ENCODE measurements around the gene KRTAP10-7. TPM values are rescaled to one million over a fixed set of nuclear protein-coding genes. Genes with fewer than 3 reads are reported as not detected.

The KRTAP10-7 gene
- total RNA-seq, 2 donors from 2014 or later = not detected

- no peaks in the 10 kb centered on the region for H3K4me1 ChIP-seq
- no peak for DNase-seq
- H3K27ac ChIP-seq = no peak overlapping the region
- no peak for ATAC-seq
- no peak overlapping the region for H3K4me3 ChIP-seq
- H3K9me3 ChIP-seq = peaks cover 0 to 3% (median 0%) of the 10 kb centered on the region in 3 donors
- no peak for TF ChIP-seq CTCF (IDR thresholded peaks at IDR 0.05)
- no peaks in the 10 kb centered on the region for H3K36me3 ChIP-seq (replicated peaks in 1 of 2; ENCODE audit: insufficient read depth in 1 of 2, low read depth in 2 of 2)
- H3K27me3 ChIP-seq = peaks cover 0 to 4% of the 10 kb centered on the region in 2 donors
- intact Hi-C loops (cut with DNase I) = no loop called here
- 70 to 81% methylated on average over 18 to 20 of the region's 20 CpGs for WGBS, 2 donors
Measured at GRCh38 chr21:44575307-44576024, 24.9 kb upstream of the KRTAP10-7 start.

GRCh38 chr21:44576025-44576420, 24.4 kb upstream of the KRTAP10-7 start:
- TF ChIP-seq POLR2A (IDR thresholded peaks at IDR 0.05) (no peak), CTCF (IDR thresholded peaks at IDR 0.05) (no peak)
- WGBS, 2 donors = 81 to 82% methylated on average over 8 to 10 of the region's 10 CpGs

GRCh38 chr21:44578371-44579055, 21.9 kb upstream of the KRTAP10-7 start:
- Histone ChIP-seq H3K36me3 (replicated peaks in 1 of 2; ENCODE audit: insufficient read depth in 1 of 2, low read depth in 2 of 2) (no peaks in the 10 kb centered on the region), H3K27ac (no peak overlapping the region), H3K27me3 (peaks cover 0 to 4% of the 10 kb centered on the region in 2 donors), H3K4me3 (no peak overlapping the region), H3K4me1 (no peaks in the 10 kb centered on the region), H3K9me3 (peaks cover 0 to 3% (median 0%) of the 10 kb centered on the region in 3 donors)
- 78 to 85% methylated on average over 4 to 16 of the region's 17 CpGs for WGBS, 2 donors
- ATAC-seq (no peak), DNase-seq (no peak)
- intact Hi-C loops (cut with DNase I) = no loop called here
- TF ChIP-seq POLR2A (IDR thresholded peaks at IDR 0.05) = no peak
- no peak for TF ChIP-seq CTCF (IDR thresholded peaks at IDR 0.05)

More at GRCh38 chr21:44576025-44576420, 24.4 kb upstream of the KRTAP10-7 start:
- intact Hi-C loops (cut with DNase I) = no loop called here
- H3K9me3 ChIP-seq = peaks cover 0 to 3% (median 0%) of the 10 kb centered on the region in 3 donors
- no peak for DNase-seq
- no peaks in the 10 kb centered on the region for H3K4me1 ChIP-seq
- ATAC-seq = no peak
- H3K27me3 ChIP-seq = peaks cover 0 to 4% of the 10 kb centered on the region in 2 donors
- no peak overlapping the region for H3K27ac ChIP-seq
- H3K4me3 ChIP-seq = no peak overlapping the region
- no peaks in the 10 kb centered on the region for H3K36me3 ChIP-seq (replicated peaks in 1 of 2; ENCODE audit: insufficient read depth in 1 of 2, low read depth in 2 of 2)

GRCh38 chr21:44579056-44579832, 21.2 kb upstream of the KRTAP10-7 start:
- TF ChIP-seq CTCF (IDR thresholded peaks at IDR 0.05) = no peak
- no peak for TF ChIP-seq POLR2A (IDR thresholded peaks at IDR 0.05)
- Histone ChIP-seq H3K27me3 (peaks cover 0 to 3% of the 10 kb centered on the region in 2 donors), H3K27ac (no peak overlapping the region), H3K36me3 (replicated peaks in 1 of 2; ENCODE audit: insufficient read depth in 1 of 2, low read depth in 2 of 2) (no peaks in the 10 kb centered on the region), H3K4me3 (no peak overlapping the region), H3K9me3 (peaks cover 0 to 3% (median 0%) of the 10 kb centered on the region in 3 donors), H3K4me1 (no peaks in the 10 kb centered on the region)
- intact Hi-C loops (cut with DNase I) = no loop called here
- ATAC-seq = no peak
- 74 to 79% methylated on average over 9 to 19 of the region's 22 CpGs for WGBS, 2 donors
- no peak for DNase-seq
